ENCODE measurements around the gene VRK1.

- TF ChIP-seq CTCF (conservative IDR thresholded peaks at IDR 0.05; ENCODE audit: low read depth, low read length) = no peak
- no peak for TF ChIP-seq ELK1 (IDR thresholded peaks at IDR 0.05; ENCODE audit: borderline replicate concordance, low read depth, low read length)
- TF ChIP-seq POLR2A (IDR thresholded peaks at IDR 0.05; ENCODE audit: low read depth, low read length) = no peak
- no peak for TF ChIP-seq RFX5 (IDR thresholded peaks at IDR 0.05; ENCODE audit: low read depth, low read length)
- no peak for TF ChIP-seq USF2 (IDR thresholded peaks at IDR 0.05; ENCODE audit: low read depth, low read length)
- TF ChIP-seq CEBPB (IDR thresholded peaks at IDR 0.05; ENCODE audit: low read depth, low read length) = no peak
- TF ChIP-seq SMC3 (IDR thresholded peaks at IDR 0.05; ENCODE audit: low read depth, low read length) = no peak
- no peak for TF ChIP-seq MAFK (IDR thresholded peaks at IDR 0.05; ENCODE audit: low read depth, low read length)
- TF ChIP-seq MXI1 (IDR thresholded peaks at IDR 0.05; ENCODE audit: borderline replicate concordance, low read depth, low read length) = no peak
- no peak for TF ChIP-seq BHLHE40 (IDR thresholded peaks at IDR 0.05; ENCODE audit: low read depth, low read length)
- no peak for TF ChIP-seq FOS (IDR thresholded peaks at IDR 0.05; ENCODE audit: low read depth, low read length)
- TF ChIP-seq MAZ (IDR thresholded peaks at IDR 0.05; ENCODE audit: borderline replicate concordance, low read depth, low read length) = no peak
- no peak for TF ChIP-seq RCOR1 (IDR thresholded peaks at IDR 0.05; ENCODE audit: insufficient replicate concordance, low read length)
Observed at GRCh38 chr14:96757456-96757855, 39.7 kb upstream of the VRK1 start.
